Measurements from ENCODE around the gene ACADVL.
"Not testable (repeated sequence)": the region's sequence is repeated elsewhere in the genome, so short reads cannot be mapped to it uniquely, and the experiment has no call there.

ACADVL gene

DNA sequence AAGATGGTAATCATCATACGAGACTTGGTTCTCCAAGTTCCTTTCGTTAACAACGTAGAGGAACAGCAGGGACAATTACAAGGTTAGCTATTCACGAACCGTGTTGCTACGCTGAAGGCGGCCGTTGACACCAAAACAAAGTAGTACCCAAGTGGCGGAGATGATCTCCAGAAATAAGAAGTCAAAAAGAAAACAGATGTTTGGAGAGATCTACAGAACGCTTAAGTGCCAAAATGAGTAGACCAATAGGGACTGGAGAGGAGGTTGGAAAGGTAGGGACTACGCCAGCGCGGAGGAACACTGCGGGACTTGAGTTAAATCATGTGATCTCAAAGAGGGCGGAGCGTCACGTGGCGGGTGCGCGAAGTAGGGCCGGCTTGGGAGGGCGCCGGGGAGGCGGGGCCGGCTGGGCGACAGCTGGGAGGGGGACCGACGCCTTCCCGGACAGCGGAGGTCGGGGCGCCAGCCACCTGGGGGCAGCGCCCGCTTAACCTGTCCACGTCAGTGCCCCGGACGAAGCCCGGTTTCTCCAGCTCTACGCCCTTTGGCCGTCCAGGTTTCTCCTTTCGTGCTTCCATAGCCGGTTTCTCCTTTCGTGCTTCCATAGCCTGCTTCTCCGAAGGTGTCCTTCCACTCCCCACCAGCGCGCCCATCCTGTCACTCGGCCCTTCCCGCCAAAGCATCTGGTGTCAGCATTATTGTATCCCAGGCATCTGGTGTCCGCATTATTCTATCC, 23.1 kb downstream of the ACADVL start:
- H3K36me3 ChIP-seq (replicated peaks in 1 of 2; ENCODE audit: control insufficient read depth in 2 of 2, insufficient read depth in 2 of 2, low read length in 2 of 2) = peaks cover 30 to 61% of the 10 kb centered on the region in 2 donors

DNA sequence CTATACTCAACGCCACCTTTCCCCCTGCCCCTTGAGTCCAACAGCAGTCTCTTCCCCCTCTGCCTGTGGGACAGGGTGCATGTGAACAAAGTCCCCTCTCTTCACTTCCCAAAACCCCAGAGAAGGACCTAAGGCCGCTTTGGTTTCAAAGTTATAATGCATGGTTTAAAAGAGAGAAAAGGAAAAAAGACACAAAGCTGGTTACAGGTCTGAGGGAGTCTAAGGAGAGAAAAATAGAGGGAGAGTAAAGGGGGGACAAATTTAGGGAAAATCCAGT, 23.7 kb downstream of the ACADVL start:
- H2BK12ac ChIP-seq (ENCODE audit: low read length) = no peak overlapping the region
- H4K8ac ChIP-seq (ENCODE audit: low read depth, low read length) = no peak overlapping the region
- peaks cover 30 to 62% of the 10 kb centered on the region in 2 donors for H3K36me3 ChIP-seq (replicated peaks in 1 of 2; ENCODE audit: control insufficient read depth in 2 of 2, insufficient read depth in 2 of 2, low read length in 2 of 2)

More for the DNA sequence above, 23.1 kb downstream of the ACADVL start:
- Histone ChIP-seq H2BK120ac (ENCODE audit: low read depth, low read length) (no peak overlapping the region), H3K4me2 (ENCODE audit: insufficient read depth, low read length, poor library complexity, severe bottlenecking) (peak overlapping the region; percentile 94), H3K23ac (ENCODE audit: low read depth, low read length, poor library complexity) (no peak overlapping the region), H3K14ac (ENCODE audit: low read length) (no peak overlapping the region), H3K4me3 (ENCODE audit: low read length in 2 of 2) (peak overlapping the region; percentile 81 to 94), H3K18ac (ENCODE audit: low read length) (peak overlapping the region; percentile 84), H3K27me3 (ENCODE audit: control insufficient read depth in 3 of 3, insufficient read depth in 3 of 3, low read depth in 1 of 3, low read length in 3 of 3) (no peaks in the 10 kb centered on the region), H3K9me3 (replicated peaks in 1 of 2; ENCODE audit: control insufficient read depth in 2 of 2, insufficient read depth in 1 of 2, low read depth in 1 of 2, low read length in 2 of 2) (no peaks in the 10 kb centered on the region), H2BK12ac (ENCODE audit: low read length) (no peak overlapping the region), H3K4ac (ENCODE audit: low read length) (no peak overlapping the region), H3K79me1 (ENCODE audit: low read depth, low read length) (peaks cover 4% of the 10 kb centered on the region), H2AK5ac (ENCODE audit: low read depth, low read length) (no peak overlapping the region), H2BK15ac (ENCODE audit: low read length) (no peak overlapping the region), H2AFZ (ENCODE audit: low read length) (peak overlapping the region; percentile 89), H4K91ac (ENCODE audit: low read depth, low read length, poor library complexity) (no peak overlapping the region), H4K8ac (ENCODE audit: low read depth, low read length) (no peak overlapping the region), H3K9ac (ENCODE audit: low read depth, low read length, poor library complexity) (peak overlapping the region; percentile 37), H3K27ac (replicated peaks; ENCODE audit: low read length) (peak overlapping the region; percentile 91), H2BK5ac (ENCODE audit: low read length) (no peak overlapping the region), H3K4me1 (ENCODE audit: control insufficient read depth in 2 of 2, insufficient read depth in 1 of 2, low read depth in 1 of 2, low read length in 2 of 2) (peaks cover 4 to 18% of the 10 kb centered on the region in 2 donors)
- WGBS, 2 donors (ENCODE audit: extremely low coverage in 2 of 2, insufficient read length in 2 of 2, insufficient replicate concordance in 1 of 2) = no CpG with 5 or more reads among the region's 49 CpGs
- DNase-seq (ENCODE audit: low spot score) = peak; percentile 97

GRCh38 chr17:7243838-7244237, 24.1 kb downstream of the ACADVL start:
- H2AFZ ChIP-seq (ENCODE audit: low read length); DNase-seq (ENCODE audit: low spot score); H2BK15ac ChIP-seq (ENCODE audit: low read length); H3K14ac ChIP-seq (ENCODE audit: low read length); H3K9ac ChIP-seq (ENCODE audit: low read depth, low read length, poor library complexity); H3K27ac ChIP-seq (replicated peaks; ENCODE audit: low read length); H3K27me3 ChIP-seq (ENCODE audit: control insufficient read depth in 3 of 3, insufficient read depth in 3 of 3, low read depth in 1 of 3, low read length in 3 of 3); H4K91ac ChIP-seq (ENCODE audit: low read depth, low read length, poor library complexity); H3K18ac ChIP-seq (ENCODE audit: low read length); H3K4ac ChIP-seq (ENCODE audit: low read length); H3K79me1 ChIP-seq (ENCODE audit: low read depth, low read length); H2BK5ac ChIP-seq (ENCODE audit: low read length); H2BK12ac ChIP-seq (ENCODE audit: low read length); H3K4me3 ChIP-seq (ENCODE audit: low read length in 2 of 2); H2BK120ac ChIP-seq (ENCODE audit: low read depth, low read length); H3K4me2 ChIP-seq (ENCODE audit: insufficient read depth, low read length, poor library complexity, severe bottlenecking); H2AK5ac ChIP-seq (ENCODE audit: low read depth, low read length); H4K8ac ChIP-seq (ENCODE audit: low read depth, low read length); H3K23ac ChIP-seq (ENCODE audit: low read depth, low read length, poor library complexity); H3K9me3 ChIP-seq (replicated peaks in 1 of 2; ENCODE audit: control insufficient read depth in 2 of 2, insufficient read depth in 1 of 2, low read depth in 1 of 2, low read length in 2 of 2): not testable (repeated sequence)
- peaks cover 30 to 63% of the 10 kb centered on the region in 2 donors for H3K36me3 ChIP-seq (replicated peaks in 1 of 2; ENCODE audit: control insufficient read depth in 2 of 2, insufficient read depth in 2 of 2, low read length in 2 of 2)
- no CpG with 5 or more reads among the region's 10 CpGs for WGBS, 2 donors (ENCODE audit: extremely low coverage in 2 of 2, insufficient read length in 2 of 2, insufficient replicate concordance in 1 of 2)
- peaks cover 4 to 18% of the 10 kb centered on the region in 2 donors for H3K4me1 ChIP-seq (ENCODE audit: control insufficient read depth in 2 of 2, insufficient read depth in 1 of 2, low read depth in 1 of 2, low read length in 2 of 2)

More for the DNA sequence above, 23.7 kb downstream of the ACADVL start:
- H3K27ac ChIP-seq (replicated peaks; ENCODE audit: low read length) = peak overlapping the region; percentile 76
- no peak overlapping the region for H3K4ac ChIP-seq (ENCODE audit: low read length)
- H3K4me1 ChIP-seq (ENCODE audit: control insufficient read depth in 2 of 2, insufficient read depth in 1 of 2, low read depth in 1 of 2, low read length in 2 of 2) = peaks cover 4 to 18% of the 10 kb centered on the region in 2 donors
- no peak overlapping the region for H3K23ac ChIP-seq (ENCODE audit: low read depth, low read length, poor library complexity)
- no peak overlapping the region for H2AK5ac ChIP-seq (ENCODE audit: low read depth, low read length)
- peaks cover 4% of the 10 kb centered on the region for H3K79me1 ChIP-seq (ENCODE audit: low read depth, low read length)
- no peaks in the 10 kb centered on the region for H3K9me3 ChIP-seq (replicated peaks in 1 of 2; ENCODE audit: control insufficient read depth in 2 of 2, insufficient read depth in 1 of 2, low read depth in 1 of 2, low read length in 2 of 2)
- DNase-seq (ENCODE audit: low spot score) = no peak
- peak overlapping the region; percentile 50 for H3K18ac ChIP-seq (ENCODE audit: low read length)
- H2BK15ac ChIP-seq (ENCODE audit: low read length) = no peak overlapping the region
- H3K14ac ChIP-seq (ENCODE audit: low read length) = no peak overlapping the region
- H3K9ac ChIP-seq (ENCODE audit: low read depth, low read length, poor library complexity) = peak overlapping the region; percentile 37
- no peaks in the 10 kb centered on the region for H3K27me3 ChIP-seq (ENCODE audit: control insufficient read depth in 3 of 3, insufficient read depth in 3 of 3, low read depth in 1 of 3, low read length in 3 of 3)
- no peak overlapping the region for H4K91ac ChIP-seq (ENCODE audit: low read depth, low read length, poor library complexity)
- H3K4me2 ChIP-seq (ENCODE audit: insufficient read depth, low read length, poor library complexity, severe bottlenecking) = peak overlapping the region; percentile 94
- peak overlapping the region; percentile 80 to 94 for H3K4me3 ChIP-seq (ENCODE audit: low read length in 2 of 2)
- H2BK120ac ChIP-seq (ENCODE audit: low read depth, low read length) = no peak overlapping the region
- H2BK5ac ChIP-seq (ENCODE audit: low read length) = no peak overlapping the region
- WGBS, 2 donors (ENCODE audit: extremely low coverage in 2 of 2, insufficient read length in 2 of 2, insufficient replicate concordance in 1 of 2) = no CpG with 5 or more reads among the region's 2 CpGs
- peak overlapping the region; percentile 89 for H2AFZ ChIP-seq (ENCODE audit: low read length)

DNA sequence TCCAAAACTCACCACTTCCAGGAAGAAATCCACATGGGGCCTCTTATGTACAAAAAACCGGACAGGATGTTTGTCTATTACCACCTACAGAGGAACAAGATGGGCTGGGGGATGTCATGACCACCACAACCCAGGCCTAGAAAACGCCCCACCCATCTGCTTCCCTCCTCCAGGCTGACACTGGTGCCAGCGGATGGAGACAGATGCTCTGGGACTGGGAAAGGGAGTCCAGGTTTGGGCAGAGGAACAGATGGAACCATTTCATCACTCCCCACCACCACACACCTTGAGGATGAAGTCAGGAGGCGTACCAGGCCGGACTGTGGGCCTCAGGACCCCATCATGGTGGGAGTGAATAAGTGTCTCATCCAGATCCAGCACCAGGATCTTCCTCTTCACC, 27.0 kb downstream of the ACADVL start:
- H2AK5ac ChIP-seq (ENCODE audit: low read depth, low read length) = no peak overlapping the region
- no peaks in the 10 kb centered on the region for H3K9me3 ChIP-seq (replicated peaks in 1 of 2; ENCODE audit: control insufficient read depth in 2 of 2, insufficient read depth in 1 of 2, low read depth in 1 of 2, low read length in 2 of 2)
- WGBS, 2 donors (ENCODE audit: extremely low coverage in 2 of 2, insufficient read length in 2 of 2, insufficient replicate concordance in 1 of 2) = no CpG with 5 or more reads among the region's 5 CpGs
- no peak overlapping the region for H3K27ac ChIP-seq (replicated peaks; ENCODE audit: low read length)
- H2BK15ac ChIP-seq (ENCODE audit: low read length) = no peak overlapping the region
- H3K4ac ChIP-seq (ENCODE audit: low read length) = no peak overlapping the region
- H3K79me1 ChIP-seq (ENCODE audit: low read depth, low read length) = peaks cover 16% of the 10 kb centered on the region
- H3K23ac ChIP-seq (ENCODE audit: low read depth, low read length, poor library complexity) = no peak overlapping the region
- H2BK12ac ChIP-seq (ENCODE audit: low read length) = no peak overlapping the region
- peaks cover 22 to 51% of the 10 kb centered on the region in 2 donors for H3K36me3 ChIP-seq (replicated peaks in 1 of 2; ENCODE audit: control insufficient read depth in 2 of 2, insufficient read depth in 2 of 2, low read length in 2 of 2)
- H2AFZ ChIP-seq (ENCODE audit: low read length) = no peak overlapping the region
- H3K14ac ChIP-seq (ENCODE audit: low read length) = no peak overlapping the region
- H3K4me2 ChIP-seq (ENCODE audit: insufficient read depth, low read length, poor library complexity, severe bottlenecking) = no peak overlapping the region
- H3K18ac ChIP-seq (ENCODE audit: low read length) = no peak overlapping the region
- H3K27me3 ChIP-seq (ENCODE audit: control insufficient read depth in 3 of 3, insufficient read depth in 3 of 3, low read depth in 1 of 3, low read length in 3 of 3) = no peaks in the 10 kb centered on the region
- H3K4me1 ChIP-seq (ENCODE audit: control insufficient read depth in 2 of 2, insufficient read depth in 1 of 2, low read depth in 1 of 2, low read length in 2 of 2) = peaks cover 10 to 17% of the 10 kb centered on the region in 2 donors
- H2BK5ac ChIP-seq (ENCODE audit: low read length) = no peak overlapping the region
- no peak overlapping the region for H2BK120ac ChIP-seq (ENCODE audit: low read depth, low read length)
- no peak overlapping the region for H3K4me3 ChIP-seq (ENCODE audit: low read length in 2 of 2)
- no peak overlapping the region for H4K8ac ChIP-seq (ENCODE audit: low read depth, low read length)
- no peak for DNase-seq (ENCODE audit: low spot score)
- no peak overlapping the region for H4K91ac ChIP-seq (ENCODE audit: low read depth, low read length, poor library complexity)
- no peak overlapping the region for H3K9ac ChIP-seq (ENCODE audit: low read depth, low read length, poor library complexity)

Data from neuronal stem cell (in vitro differentiated cells).